Measurements from ENCODE around the gene SAP30BP. TPM values are rescaled to one million over a fixed set of nuclear protein-coding genes. Genes with fewer than 3 reads are reported as not detected.

The SAP30BP gene
- total and polyA plus RNA-seq, 10 of the 15 experiments (the other 5 are each of a cell fraction or from before 2014, with no cell fraction given), result 57.9 to 166 (median 94.5) TPM

DNA sequence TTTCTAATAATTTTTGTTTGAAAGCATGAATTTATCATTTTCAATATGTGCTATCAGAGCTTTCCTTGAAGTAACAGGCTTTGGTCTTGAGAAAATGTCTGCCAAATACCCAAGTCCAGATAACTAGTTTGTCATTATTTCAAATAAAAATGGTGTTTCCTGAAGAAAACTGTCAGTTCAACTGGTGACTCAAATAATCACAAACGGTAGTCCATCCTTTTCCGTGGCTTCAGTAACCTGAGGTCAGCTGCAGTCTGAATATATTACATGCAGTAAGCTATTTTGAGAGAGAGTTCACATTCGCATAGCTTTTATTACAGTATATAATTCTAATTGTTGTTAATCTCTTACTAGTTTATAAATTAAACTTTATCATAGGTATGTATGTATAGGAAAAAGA lies 9.3 kb downstream of the SAP30BP start:
- Histone ChIP-seq H3K9ac (ENCODE audit: control insufficient read depth, insufficient read depth, low read length) (no peak overlapping the region), H3K27me3 (replicated peaks in 1 of 2; ENCODE audit: control insufficient read depth in 2 of 2, insufficient read depth in 2 of 2, low read length in 1 of 2) (no peaks in the 10 kb centered on the region), H3K27ac (ENCODE audit: control insufficient read depth, insufficient read depth) (no peak overlapping the region), H3K79me2 (ENCODE audit: control insufficient read depth, insufficient read depth, low read length) (peaks cover 7% of the 10 kb centered on the region), H2AFZ (ENCODE audit: control insufficient read depth, low read depth, low read length) (no peak overlapping the region), H3K4me1 (ENCODE audit: control insufficient read depth, insufficient read depth, low read length) (no peaks in the 10 kb centered on the region), H3K9me3 (replicated peaks; ENCODE audit: control insufficient read depth, insufficient read depth, low read length) (no peaks in the 10 kb centered on the region), H3K36me3 (ENCODE audit: control insufficient read depth in 2 of 2, insufficient read depth in 2 of 2, low read length in 1 of 2) (peaks cover 10 to 22% of the 10 kb centered on the region in 2 experiments), H3K4me2 (ENCODE audit: control insufficient read depth, insufficient read depth) (no peak overlapping the region), H4K20me1 (ENCODE audit: control insufficient read depth, insufficient read depth) (no peaks in the 10 kb centered on the region), H3K4me3 (no peak overlapping the region)
- 31% methylated on average over 3 of the region's 3 CpGs for WGBS (ENCODE audit: insufficient coverage, insufficient replicate concordance, low lambda C conversion rate, missing lambda C conversion rate)
- no peak for ATAC-seq
- RAD21 ChIA-PET (ENCODE audit: unreplicated experiment), result interaction anchor here (7.6 kb wide), 1 partner anchor 72 kb away, joined by 79 read pairs; no protein-coding TSS in a partner anchor
- intact Hi-C loops (cut with micrococcal nuclease; ENCODE audit: unreplicated experiment) (no loop called here), in situ Hi-C loops (cut with MboI) (no loop called here)
- CTCF ChIA-PET, result interaction anchor here (1.0 to 7.9 kb wide), 8 partner anchors 9 to 75 kb away, joined by 3 to 197 read pairs (median 9); partner anchors contain the start of genes RECQL5, SAP30BP and SMIM5
- BruUV-seq (replicated peaks), result no TSS peak
- SMC1A ChIA-PET (ENCODE audit: uncharacterized antibody, unreplicated experiment), result interaction anchor here (0.9 to 6.6 kb wide), 6 partner anchors 9 to 77 kb away, joined by 3 to 72 read pairs (median 6); partner anchors contain the start of genes RECQL5, SAP30BP and SMIM5
- FAIRE-seq, result no peak
- POLR2A ChIA-PET, result interaction anchor here (1.0 kb wide), 1 partner anchor 11 kb away, joined by 4 read pairs; no protein-coding TSS in a partner anchor
- DNase-seq (ENCODE audit: low read depth, low spot score), result no peak
- no peak for TF ChIP-seq RUNX3 (IDR thresholded peaks at IDR 0.05; ENCODE audit: low read length)
- no peak for TF ChIP-seq EZH2 (IDR thresholded peaks at IDR 0.05; ENCODE audit: borderline replicate concordance, control insufficient read depth, low read depth, low read length)

GRCh38 chr17:75679706-75680211 lies 12.6 kb downstream of the SAP30BP start:
- Histone ChIP-seq H3K36me3 (ENCODE audit: control insufficient read depth in 2 of 2, insufficient read depth in 2 of 2, low read length in 1 of 2) (peaks cover 6 to 16% of the 10 kb centered on the region in 2 experiments; a peak in 3 of 4 replicates), H3K9me3 (replicated peaks; ENCODE audit: control insufficient read depth, insufficient read depth, low read length) (no peaks in the 10 kb centered on the region; the same call in 2 of the 3 replicates), H3K4me3 (no peak overlapping the region), H3K4me2 (ENCODE audit: control insufficient read depth, insufficient read depth) (no peak overlapping the region), H2AFZ (ENCODE audit: control insufficient read depth, low read depth, low read length) (no peak overlapping the region), H3K27ac (ENCODE audit: control insufficient read depth, insufficient read depth) (no peak overlapping the region), H3K4me1 (ENCODE audit: control insufficient read depth, insufficient read depth, low read length) (peaks cover 1% of the 10 kb centered on the region; the same call in 1 of the 2 replicates), H3K27me3 (replicated peaks in 1 of 2; ENCODE audit: control insufficient read depth in 2 of 2, insufficient read depth in 2 of 2, low read length in 1 of 2) (no peaks in the 10 kb centered on the region), H4K20me1 (ENCODE audit: control insufficient read depth, insufficient read depth) (no peaks in the 10 kb centered on the region), H3K79me2 (ENCODE audit: control insufficient read depth, insufficient read depth, low read length) (peaks cover 20% of the 10 kb centered on the region), H3K9ac (ENCODE audit: control insufficient read depth, insufficient read depth, low read length) (no peak overlapping the region)
- ChIA-PET CTCF (interaction anchor here (1.3 to 13.2 kb wide), 5 partner anchors 9 to 79 kb away, joined by 3 to 134 read pairs (median 7); partner anchors contain the start of gene SMIM5), RAD21 (ENCODE audit: unreplicated experiment) (interaction anchor here (1.3 kb wide), 1 partner anchor 68 kb away, joined by 6 read pairs; no protein-coding TSS in a partner anchor), POLR2A (interaction anchor here (0.6 to 1.1 kb wide), 3 partner anchors 9 to 30 kb away, joined by 3 to 7 read pairs (median 3); no protein-coding TSS in a partner anchor), SMC1A (ENCODE audit: uncharacterized antibody, unreplicated experiment) (no interaction called here)
- DNase-seq (ENCODE audit: low read depth, low spot score), result no peak
- FAIRE-seq, result no peak
- no peak for TF ChIP-seq EP300 (IDR thresholded peaks at IDR 0.05; ENCODE audit: borderline replicate concordance in 1 of 2, control insufficient read depth in 1 of 2, low read depth in 2 of 2, low read length in 2 of 2)
- WGBS (ENCODE audit: insufficient coverage, insufficient replicate concordance, low lambda C conversion rate, missing lambda C conversion rate), result 76% methylated on average over 11 of the region's 11 CpGs
- intact Hi-C loops (cut with micrococcal nuclease; ENCODE audit: unreplicated experiment) (no loop called here), in situ Hi-C loops (cut with MboI) (no loop called here)
- BruUV-seq (replicated peaks), result no TSS peak
- no peak for ATAC-seq
